Neural cell (in vitro differentiated cells): ENCODE measurements around the gene PKN2. TPM values are rescaled to one million over a fixed set of nuclear protein-coding genes. Genes with fewer than 3 reads are reported as not detected.
"Not testable (repeated sequence)": the region's sequence is repeated elsewhere in the genome, so short reads cannot be mapped to it uniquely, and the experiment has no call there.

ENCODE experiments used
- H2AFZ ChIP-seq: fragments of 200-600, 300-800 bp; sonication (generic), shearing (Covaris generic); 2 replicates; pipeline ENCODE4 v1.6.0; 2014; ENCODE audit warnings: low read depth, mild to moderate bottlenecking, antibody characterized with exemption, low read length, moderate library complexity
- H3F3A ChIP-seq: fragments of 200-600 bp; shearing (Covaris generic); 2 replicates; pipeline ENCODE4 v1.6.1; 2016; ENCODE audit warnings: mild to moderate bottlenecking, moderate library complexity, mixed read lengths, antibody characterized with exemption, low read length; ENCODE audit not compliant: insufficient read depth, poor library complexity, severe bottlenecking
- H3K27ac ChIP-seq: fragments of 200-600, 300-800 bp; sonication (generic), shearing (Covaris generic); 2 replicates; pipeline ENCODE4 v1.5.1; 2014; ENCODE audit warnings: mild to moderate bottlenecking, low read length, moderate library complexity
- H3K27me3 ChIP-seq: fragments of 300-800, 200-600 bp; sonication (generic), shearing (Covaris generic); 2 replicates; pipeline ENCODE4 v1.6.0; 2014; ENCODE audit warnings: mild to moderate bottlenecking, low read depth, low read length, moderate library complexity; ENCODE audit not compliant: insufficient read depth
- H3K36me3 ChIP-seq: fragments of 300-800, 200-600 bp; sonication (generic), shearing (Covaris generic); 2 replicates; pipeline ENCODE4 v1.5.1; 2014; ENCODE audit warnings: mild to moderate bottlenecking, antibody characterized with exemption, low read length, moderate library complexity; ENCODE audit not compliant: insufficient read depth
- H3K4me2 ChIP-seq: fragments of 300-800, 200-600 bp; sonication (generic), shearing (Covaris generic); 2 replicates; pipeline ENCODE4 v1.6.0; 2014; ENCODE audit warnings: mild to moderate bottlenecking, low read length
- H3K4me3 ChIP-seq: fragments of 300-800, 200-600 bp; sonication (generic), shearing (Covaris generic); 2 replicates; pipeline ENCODE4 v1.5.1; 2014; ENCODE audit warnings: mild to moderate bottlenecking, low read length, moderate library complexity
- H3K79me2 ChIP-seq: fragments of 200-600 bp; shearing (Covaris generic); replicated peaks from 2 replicates; pipeline ENCODE4 v1.6.0; 2014; ENCODE audit warnings: mild to moderate bottlenecking, low read length, moderate library complexity; ENCODE audit not compliant: insufficient read depth
- H3K9ac ChIP-seq: fragments of 300-800, 200-600 bp; sonication (generic), shearing (Covaris generic); 2 replicates; pipeline ENCODE4 v1.6.1; 2016; ENCODE audit warnings: mild to moderate bottlenecking, low read length, mixed read lengths
- H3K9me2 ChIP-seq: fragments of 200-600 bp; shearing (Covaris generic); 2 replicates; pipeline ENCODE4 v1.6.1; 2016; ENCODE audit warnings: mild to moderate bottlenecking, low read length, mixed read lengths; ENCODE audit not compliant: insufficient read depth
- H3K9me3 ChIP-seq: fragments of 200-600, 300-800 bp; sonication (generic), shearing (Covaris generic); 2 replicates; pipeline ENCODE4 v1.6.1; 2016; ENCODE audit warnings: mild to moderate bottlenecking, mixed run types, low read length, moderate library complexity, mixed read lengths
- H4K20me1 ChIP-seq: fragments of 200-600 bp; shearing (Covaris generic); 2 replicates; pipeline ENCODE4 v1.6.1; 2016; ENCODE audit warnings: mild to moderate bottlenecking, mixed run types; ENCODE audit not compliant: insufficient read depth
- EZH2 ChIP-seq: fragments of 200-600, 300-800 bp; shearing (Covaris generic), sonication (generic); IDR thresholded peaks from 2 replicates; pipeline ENCODE4 v1.6.1; 2014; ENCODE audit warnings: antibody characterized with exemption, low read length, borderline replicate concordance, mild to moderate bottlenecking; ENCODE audit not compliant: insufficient read depth, poor library complexity, severe bottlenecking
- POLR2AphosphoS5 ChIP-seq: IDR thresholded peaks from 2 replicates; pipeline ENCODE4 v1.6.1; 2012
- SMC3 ChIP-seq: fragments of 450-650 bp; conservative IDR thresholded peaks from 2 replicates; pipeline ENCODE4 v1.6.1; 2014; ENCODE audit warnings: antibody characterized with exemption, mild to moderate bottlenecking, moderate library complexity; ENCODE audit not compliant: poor library complexity
- TAF1 ChIP-seq: IDR thresholded peaks from 2 replicates; pipeline ENCODE4 v1.6.1; 2012; ENCODE audit warnings: low read depth
- polyA plus RNA-seq: library from polyadenylated mRNA; depleted of rRNA; stranded (reverse); fragments of >200 nt; gene quantifications from 2 replicates; pipeline ENCODE4 v1.2.3, GENCODE V29; 2014
- TF ChIP-seq, protein P1 (sequence below): IDR thresholded peaks from 2 replicates; pipeline ENCODE4 v1.6.1; 2012; ENCODE audit warnings: borderline replicate concordance

Gene PKN2
- polyA plus RNA-seq, 1 donor from 2014 or later = 38.4 TPM

DNA sequence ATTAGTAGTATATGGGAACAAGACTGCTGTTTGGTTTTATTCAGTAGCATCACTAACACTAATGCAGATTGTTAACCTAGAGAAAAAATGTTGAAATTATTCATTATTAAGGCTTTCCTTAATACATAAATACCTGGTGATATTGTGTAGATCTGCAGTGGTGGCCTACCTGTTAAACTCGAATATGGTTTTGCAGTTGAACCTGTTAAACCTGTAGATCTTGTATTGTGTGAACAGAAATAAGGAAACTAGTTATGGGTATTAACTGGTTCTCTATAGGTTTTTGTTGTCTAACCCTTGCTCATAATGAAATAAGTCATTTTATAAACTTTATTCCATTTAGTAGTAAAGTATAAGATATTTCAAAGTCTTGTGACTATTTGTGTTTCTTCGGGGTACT lies 23.9 kb downstream of the PKN2 start:
- Histone ChIP-seq H3K36me3 (peaks cover 6% of the 10 kb centered on the region), H3K9me3 (no peaks in the 10 kb centered on the region), H3K9me2 (no peaks in the 10 kb centered on the region), H2AFZ (no peak overlapping the region), H3K79me2 (peaks cover 64% of the 10 kb centered on the region), H3K9ac (no peak overlapping the region), H3K4me3 (no peak overlapping the region), H4K20me1 (no peaks in the 10 kb centered on the region), H3K27ac (no peak overlapping the region), H3F3A (no peaks in the 10 kb centered on the region), H3K4me2 (no peak overlapping the region), H3K27me3 (no peaks in the 10 kb centered on the region)
- no peak for TF ChIP-seq TAF1
- no peak for TF ChIP-seq POLR2AphosphoS5

DNA sequence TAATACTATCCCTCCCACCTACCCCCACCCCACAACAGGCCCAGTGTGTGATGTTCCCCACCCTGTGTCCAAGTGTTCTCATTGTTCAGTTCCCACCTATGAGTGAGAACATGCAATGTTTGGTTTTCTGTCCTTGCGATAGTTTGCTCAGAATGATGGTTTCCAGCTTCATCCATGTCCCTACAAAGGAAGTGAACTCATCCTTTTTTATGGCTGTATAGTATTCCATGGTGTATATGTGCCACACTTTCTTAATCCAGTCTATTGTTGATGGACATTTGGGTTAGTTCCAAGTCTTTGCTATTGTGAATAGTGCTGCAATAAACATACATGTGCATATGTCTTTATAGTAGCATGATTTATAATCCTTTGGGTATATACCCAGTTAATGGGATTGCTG lies 28.8 kb downstream of the PKN2 start:
- H3F3A ChIP-seq, H3K9ac ChIP-seq, H3K36me3 ChIP-seq, H3K4me2 ChIP-seq, H3K9me3 ChIP-seq, H2AFZ ChIP-seq, H3K9me2 ChIP-seq, H3K27ac ChIP-seq, H3K27me3 ChIP-seq, H4K20me1 ChIP-seq, H3K4me3 ChIP-seq: not testable (repeated sequence)
- peaks cover 20% of the 10 kb centered on the region for H3K79me2 ChIP-seq

DNA sequence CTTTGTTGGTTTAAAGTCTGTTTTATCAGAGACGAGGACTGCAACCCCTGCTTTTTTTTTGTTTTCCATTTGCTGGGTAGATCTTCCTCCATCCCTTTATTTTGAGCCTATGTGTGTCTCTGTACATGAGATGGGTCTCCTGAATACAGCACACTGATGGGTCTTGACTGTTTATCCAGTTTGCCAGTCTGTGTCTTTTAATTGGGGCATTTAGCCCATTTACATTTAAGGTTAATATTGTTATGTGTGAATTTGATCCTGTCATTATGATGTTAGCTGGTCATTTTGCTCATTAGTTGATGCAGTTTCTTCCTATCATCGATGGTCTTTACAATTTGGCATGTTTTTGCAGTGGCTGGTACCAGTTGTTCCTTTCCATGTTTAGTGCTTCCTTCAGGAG lies 32.5 kb downstream of the PKN2 start:
- H3K9ac ChIP-seq, H3K4me2 ChIP-seq, H3K9me2 ChIP-seq, H3K4me3 ChIP-seq, H3K27me3 ChIP-seq, H3K9me3 ChIP-seq, H3K27ac ChIP-seq, H2AFZ ChIP-seq, H3K36me3 ChIP-seq, H3F3A ChIP-seq, H4K20me1 ChIP-seq: not testable (repeated sequence)
- peaks cover 38% of the 10 kb centered on the region for H3K79me2 ChIP-seq

DNA sequence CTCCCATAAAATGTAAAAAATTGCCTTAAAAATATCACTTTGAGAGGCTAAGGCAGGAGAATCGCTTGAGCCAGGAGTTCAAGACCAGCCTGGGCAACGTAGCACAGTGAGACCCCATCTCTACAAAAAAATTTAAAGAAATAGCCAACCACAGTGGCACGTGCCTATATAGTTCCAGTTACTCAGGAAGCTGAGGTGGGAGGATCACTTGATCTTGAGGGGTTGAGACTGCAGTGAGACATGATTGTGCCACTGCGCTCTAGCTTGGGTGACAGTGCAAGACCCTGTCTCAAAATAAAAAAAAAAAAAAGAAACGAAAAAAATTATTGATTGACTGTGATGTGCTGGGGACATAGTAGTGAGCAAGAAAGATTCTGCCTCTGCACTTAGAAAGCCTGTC lies 38.4 kb downstream of the PKN2 start:
- Histone ChIP-seq H3F3A (no peaks in the 10 kb centered on the region), H2AFZ (no peak overlapping the region), H3K36me3 (no peaks in the 10 kb centered on the region), H3K4me3 (no peak overlapping the region), H3K27ac (no peak overlapping the region), H3K9me2 (no peaks in the 10 kb centered on the region), H3K27me3 (no peaks in the 10 kb centered on the region), H4K20me1 (no peaks in the 10 kb centered on the region), H3K9ac (no peak overlapping the region), H3K79me2 (peaks cover 66% of the 10 kb centered on the region), H3K9me3 (no peaks in the 10 kb centered on the region), H3K4me2 (no peak overlapping the region)
- TF ChIP-seq EZH2 = no peak

DNA sequence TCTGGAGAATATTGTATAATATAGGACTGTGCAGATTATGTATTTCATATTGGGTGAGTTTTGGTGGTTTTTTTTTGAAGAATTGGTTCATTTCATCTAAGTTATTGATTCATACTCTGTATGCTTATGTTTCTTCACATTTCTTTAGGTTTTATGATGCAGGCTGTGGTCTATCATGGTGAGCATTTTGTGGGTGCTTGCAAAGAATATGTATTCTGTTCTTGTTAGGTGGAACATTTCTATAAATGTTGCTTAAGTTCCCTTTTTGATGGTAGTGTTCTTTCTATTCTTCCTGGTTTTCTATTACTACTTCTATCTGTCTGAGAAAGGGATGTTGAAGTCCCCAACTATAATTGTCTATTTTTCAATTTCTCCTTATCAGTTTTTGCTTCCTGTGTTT lies 42.6 kb downstream of the PKN2 start:
- Histone ChIP-seq H3F3A (no peaks in the 10 kb centered on the region), H3K4me2 (no peak overlapping the region), H2AFZ (no peak overlapping the region), H3K27me3 (no peaks in the 10 kb centered on the region), H3K36me3 (peaks cover 6% of the 10 kb centered on the region), H3K9me3 (no peaks in the 10 kb centered on the region), H3K4me3 (no peak overlapping the region), H3K27ac (no peak overlapping the region), H4K20me1 (no peaks in the 10 kb centered on the region), H3K79me2 (peaks cover 51% of the 10 kb centered on the region), H3K9ac (no peak overlapping the region), H3K9me2 (no peaks in the 10 kb centered on the region)
- TF ChIP-seq SMC3 = no peak
- TF ChIP-seq, protein P1, sequence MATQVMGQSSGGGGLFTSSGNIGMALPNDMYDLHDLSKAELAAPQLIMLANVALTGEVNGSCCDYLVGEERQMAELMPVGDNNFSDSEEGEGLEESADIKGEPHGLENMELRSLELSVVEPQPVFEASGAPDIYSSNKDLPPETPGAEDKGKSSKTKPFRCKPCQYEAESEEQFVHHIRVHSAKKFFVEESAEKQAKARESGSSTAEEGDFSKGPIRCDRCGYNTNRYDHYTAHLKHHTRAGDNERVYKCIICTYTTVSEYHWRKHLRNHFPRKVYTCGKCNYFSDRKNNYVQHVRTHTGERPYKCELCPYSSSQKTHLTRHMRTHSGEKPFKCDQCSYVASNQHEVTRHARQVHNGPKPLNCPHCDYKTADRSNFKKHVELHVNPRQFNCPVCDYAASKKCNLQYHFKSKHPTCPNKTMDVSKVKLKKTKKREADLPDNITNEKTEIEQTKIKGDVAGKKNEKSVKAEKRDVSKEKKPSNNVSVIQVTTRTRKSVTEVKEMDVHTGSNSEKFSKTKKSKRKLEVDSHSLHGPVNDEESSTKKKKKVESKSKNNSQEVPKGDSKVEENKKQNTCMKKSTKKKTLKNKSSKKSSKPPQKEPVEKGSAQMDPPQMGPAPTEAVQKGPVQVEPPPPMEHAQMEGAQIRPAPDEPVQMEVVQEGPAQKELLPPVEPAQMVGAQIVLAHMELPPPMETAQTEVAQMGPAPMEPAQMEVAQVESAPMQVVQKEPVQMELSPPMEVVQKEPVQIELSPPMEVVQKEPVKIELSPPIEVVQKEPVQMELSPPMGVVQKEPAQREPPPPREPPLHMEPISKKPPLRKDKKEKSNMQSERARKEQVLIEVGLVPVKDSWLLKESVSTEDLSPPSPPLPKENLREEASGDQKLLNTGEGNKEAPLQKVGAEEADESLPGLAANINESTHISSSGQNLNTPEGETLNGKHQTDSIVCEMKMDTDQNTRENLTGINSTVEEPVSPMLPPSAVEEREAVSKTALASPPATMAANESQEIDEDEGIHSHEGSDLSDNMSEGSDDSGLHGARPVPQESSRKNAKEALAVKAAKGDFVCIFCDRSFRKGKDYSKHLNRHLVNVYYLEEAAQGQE = no peak
